HepG2 (cell line): ENCODE data around the gene OPRM1. TPM values are rescaled to one million over a fixed set of nuclear protein-coding genes. Genes with fewer than 3 reads are reported as not detected.

Source experiments
- ATAC-seq: fragments of 200-7000 bp; cut with Tn5 transposase; 3 replicates; pipeline ENCODE4 v1.9.1; 2020; ENCODE audit warnings: mild to moderate bottlenecking, moderate library complexity
- BruUV-seq: library from RNA; stranded (reverse); fragments of 400-500 nt; replicated peaks from 2 replicates; lab custom pipeline; 2021; lab: Mats Ljungman, UMichigan
- CTCF ChIA-PET: fragments of 300-600 bp; formaldehyde crosslinking; extraction: SDS; loops from one replicate; lab custom pipeline; 2021; ENCODE audit warnings: low total read pairs, inconsistent platforms, low intra/inter-chr PET ratio; lab: Yijun Ruan, JAX
- POLR2A ChIA-PET: fragments of 350-600 bp; sonication (Branson Sonifier 250); formaldehyde crosslinking; loops from one replicate; lab custom pipeline; 2020; ENCODE audit warnings: antibody characterized with exemption, inconsistent platforms; lab: Yijun Ruan, JAX
- DNase-seq: peaks from one replicate; pipeline ENCODE4 v3.0.0-alpha.2; 2015; ENCODE audit warnings: low spot score
- FAIRE-seq: peaks from 3 replicates; lab custom pipeline; 2011; peaks lifted over from hg19 to GRCh38; lab: Jason Lieb, UNC
- H2AFZ ChIP-seq: one replicate; pipeline ENCODE4 v1.6.1; 2011; ENCODE audit warnings: low read length, inconsistent platforms
- H3K27ac ChIP-seq: fragments of 300-600 bp; 3 replicates; pipeline ENCODE4 v1.8.0; 2011; ENCODE audit warnings: mixed run types, mild to moderate bottlenecking, mixed read lengths, low read length, inconsistent platforms; ENCODE audit not compliant: insufficient read depth; ENCODE audit errors: extremely low read length
- H3K27me3 ChIP-seq, 2 experiments: fragments of 200-600 bp in 1 of 2; 2 replicates in 1 of 2; 3 replicates in 1 of 2; pipeline versions ENCODE4 v1.6.0 to v1.8.0; 2011; ENCODE audit warnings: low read length in 2 of 2, mild to moderate bottlenecking in 2 of 2, moderate library complexity in 2 of 2, inconsistent platforms in 1 of 2; ENCODE audit not compliant: insufficient read depth in 2 of 2, control insufficient read depth in 1 of 2
- H3K36me3 ChIP-seq, 2 experiments: fragments of 200-600 bp in 1 of 2; replicated peaks in 1 of 2; 2 replicates in 1 of 2; 3 replicates in 1 of 2; pipeline versions ENCODE4 v1.5.1 to v1.8.0; 2011; ENCODE audit warnings: low read length in 2 of 2, inconsistent platforms in 1 of 2; ENCODE audit not compliant: insufficient read depth in 2 of 2, control insufficient read depth in 1 of 2
- H3K4me1 ChIP-seq: 2 replicates; pipeline ENCODE4 v1.5.1; 2012; ENCODE audit warnings: low read length, inconsistent platforms; ENCODE audit not compliant: insufficient read depth
- H3K4me2 ChIP-seq: 2 replicates; pipeline ENCODE4 v1.6.0; 2011; ENCODE audit warnings: low read depth, low read length, inconsistent platforms
- H3K4me3 ChIP-seq, 3 experiments: fragments of 200-600 bp in 1 of 3; sonication (generic), shearing (Covaris generic) in 1 of 3; replicated peaks in 1 of 3; 2 replicates each; pipeline ENCODE4 v1.5.1; 2011 to 2016; ENCODE audit warnings: low read length in 3 of 3, inconsistent platforms in 2 of 3, low read depth in 2 of 3, mild to moderate bottlenecking in 2 of 3, control low read depth in 1 of 3, mixed read lengths in 1 of 3; ENCODE audit not compliant: insufficient read depth in 1 of 3
- H3K79me2 ChIP-seq: one replicate; pipeline ENCODE4 v1.6.1; 2011; ENCODE audit warnings: low read length, inconsistent platforms; ENCODE audit not compliant: insufficient read depth
- H3K9ac ChIP-seq: 2 replicates; pipeline ENCODE4 v1.6.0; 2011; ENCODE audit warnings: mild to moderate bottlenecking, low read depth, low read length, inconsistent platforms; ENCODE audit not compliant: insufficient read depth
- H3K9me3 ChIP-seq: 2 replicates; pipeline ENCODE4 v1.5.1; 2012; ENCODE audit warnings: mild to moderate bottlenecking, low read length
- H4K20me1 ChIP-seq: 2 replicates; pipeline ENCODE4 v1.6.0; 2011; ENCODE audit warnings: inconsistent platforms, mild to moderate bottlenecking, low read length, moderate library complexity; ENCODE audit not compliant: insufficient read depth
- CEBPB ChIP-seq: IDR thresholded peaks from 2 replicates; pipeline ENCODE4 v1.6.1; 2011; ENCODE audit warnings: low read depth, low read length, improper control_type of control experiment, borderline replicate concordance
- KDM1A ChIP-seq: IDR thresholded peaks from 2 replicates; pipeline ENCODE4 v1.6.1; 2016; ENCODE audit warnings: missing compliant biosample characterization
- NCOA2 ChIP-seq: sonication (generic); formaldehyde crosslinking; IDR thresholded peaks from 2 replicates; pipeline ENCODE4 v1.8.0; 2022; ENCODE audit warnings: inconsistent platforms
- NFKB2 ChIP-seq: sonication (generic); formaldehyde crosslinking; IDR thresholded peaks from 2 replicates; pipeline ENCODE4 v1.4.0; 2020; ENCODE audit warnings: missing genetic modification reagents, borderline replicate concordance
- ZSCAN22 ChIP-seq: sonication (generic); formaldehyde crosslinking; IDR thresholded peaks from 2 replicates; pipeline ENCODE4 v1.4.0; 2020; ENCODE audit warnings: mild to moderate bottlenecking, missing genetic modification reagents
- WGBS: methylation state at CpG from one replicate; pipeline ENCODE4 v1.1.6; 2017; ENCODE audit warnings: low lambda C conversion rate; 5-methylcytosine and 5-hydroxymethylcytosine counted together
- in situ Hi-C: cut with HindIII; loops from 2 replicates; pipeline ENCODE4 v1.10.0; 2017; ENCODE audit warnings: low pct_unique_long_range_greater_than_20kb; ENCODE audit not compliant: extremely low pct_ligation_motif_present
- intact Hi-C: fragments of 100-400 bp; cut with micrococcal nuclease; formaldehyde crosslinking; loops from one replicate; pipeline ENCODE4 v1.10.0; 2022; ENCODE audit not compliant: unreplicated experiment
- polyA plus RNA-seq, 8 experiments: library from polyadenylated mRNA; depleted of rRNA in 3 of 8; stranded (reverse) in 7 of 8; unstranded in 1 of 8; fragments of >200 nt; fragmentation: Illumina TruSeq in 4 of 8; extraction: Trizol in 4 of 8; gene quantifications; 2 replicates each; pipeline versions ENCODE4 v1.2.1 to v1.2.3, GENCODE V29; 2011 to 2016; ENCODE audit warnings: low read depth in 4 of 8, missing spikeins in 1 of 8, mixed read lengths in 1 of 8; ENCODE audit not compliant: insufficient read depth in 1 of 8
- total RNA-seq, 5 experiments: library from RNA; depleted of rRNA; stranded (reverse); fragments of >200 nt; fragmentation: Illumina TruSeq; extraction: Trizol; gene quantifications; 2 replicates each; pipeline ENCODE4 v1.2.3, GENCODE V29; 2016; ENCODE audit warnings: low read depth in 1 of 5
- TF ChIP-seq, protein P1 (sequence below): sonication (generic); formaldehyde crosslinking; IDR thresholded peaks from 2 replicates; pipeline ENCODE4 v1.5.0; 2020; ENCODE audit warnings: missing genetic modification reagents
- TF ChIP-seq, protein P2 (sequence below): sonication (generic); formaldehyde crosslinking; IDR thresholded peaks from 2 replicates; pipeline ENCODE4 v1.4.0; 2020; ENCODE audit warnings: missing genetic modification reagents, borderline replicate concordance

Gene OPRM1
- total and polyA plus RNA-seq, 2 of the 13 experiments (the other 11 are each of a cell fraction or from before 2014, with no cell fraction given) = not detected

DNA sequence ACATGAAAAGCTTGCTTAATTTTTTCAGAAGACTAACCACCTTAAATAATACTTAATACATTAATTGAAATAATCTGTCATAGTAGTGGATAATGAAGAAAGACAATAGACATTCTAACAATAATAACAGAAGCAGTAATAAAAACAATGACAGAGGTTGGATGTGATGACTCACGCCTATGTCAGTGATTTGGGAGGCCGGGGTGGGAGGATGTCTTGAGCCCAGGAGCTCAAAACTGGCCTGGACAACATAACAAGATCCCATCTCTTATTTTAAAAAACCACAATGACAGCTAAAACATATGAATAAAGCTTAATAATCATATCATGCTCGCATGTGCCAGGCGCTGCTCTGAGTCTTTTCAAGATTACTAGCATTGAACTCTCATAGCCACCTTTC lies 212.1 kb downstream of the OPRM1 start:
- H3K36me3 ChIP-seq = no peaks in the 10 kb centered on the region
- intact Hi-C loops (no loop called here), in situ Hi-C loops (no loop called here)
- no peak overlapping the region for H3K4me2 ChIP-seq
- no TSS peak for BruUV-seq
- H3K27me3 ChIP-seq = peaks cover 0 to 15% of the 10 kb centered on the region in 2 experiments; a peak in 2 of 5 replicates
- ChIA-PET CTCF (no interaction called here), POLR2A (no interaction called here)
- H4K20me1 ChIP-seq = no peaks in the 10 kb centered on the region
- H3K4me3 ChIP-seq = no peak overlapping the region
- DNase-seq (no peak), ATAC-seq (no peak), FAIRE-seq (no peak)
- 0 out of 2 replicates have a peak, but pooled peaks cover 7% of the 10 kb centered on the region for H3K9me3 ChIP-seq
- no peaks in the 10 kb centered on the region for H3K4me1 ChIP-seq
- H3K79me2 ChIP-seq = no peaks in the 10 kb centered on the region
- WGBS = 1% methylated on average over 4 of the region's 4 CpGs
- no peak overlapping the region for H2AFZ ChIP-seq
- no peak for TF ChIP-seq CEBPB
- no peak for TF ChIP-seq NCOA2 (CRISPR knock-in tag)
- no peak for TF ChIP-seq ZSCAN22
- TF ChIP-seq, protein P1, sequence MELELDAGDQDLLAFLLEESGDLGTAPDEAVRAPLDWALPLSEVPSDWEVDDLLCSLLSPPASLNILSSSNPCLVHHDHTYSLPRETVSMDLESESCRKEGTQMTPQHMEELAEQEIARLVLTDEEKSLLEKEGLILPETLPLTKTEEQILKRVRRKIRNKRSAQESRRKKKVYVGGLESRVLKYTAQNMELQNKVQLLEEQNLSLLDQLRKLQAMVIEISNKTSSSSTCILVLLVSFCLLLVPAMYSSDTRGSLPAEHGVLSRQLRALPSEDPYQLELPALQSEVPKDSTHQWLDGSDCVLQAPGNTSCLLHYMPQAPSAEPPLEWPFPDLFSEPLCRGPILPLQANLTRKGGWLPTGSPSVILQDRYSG (CRISPR knock-in tag) = no peak
- no peak for TF ChIP-seq NFKB2 (CRISPR knock-in tag)
- TF ChIP-seq, protein P2, sequence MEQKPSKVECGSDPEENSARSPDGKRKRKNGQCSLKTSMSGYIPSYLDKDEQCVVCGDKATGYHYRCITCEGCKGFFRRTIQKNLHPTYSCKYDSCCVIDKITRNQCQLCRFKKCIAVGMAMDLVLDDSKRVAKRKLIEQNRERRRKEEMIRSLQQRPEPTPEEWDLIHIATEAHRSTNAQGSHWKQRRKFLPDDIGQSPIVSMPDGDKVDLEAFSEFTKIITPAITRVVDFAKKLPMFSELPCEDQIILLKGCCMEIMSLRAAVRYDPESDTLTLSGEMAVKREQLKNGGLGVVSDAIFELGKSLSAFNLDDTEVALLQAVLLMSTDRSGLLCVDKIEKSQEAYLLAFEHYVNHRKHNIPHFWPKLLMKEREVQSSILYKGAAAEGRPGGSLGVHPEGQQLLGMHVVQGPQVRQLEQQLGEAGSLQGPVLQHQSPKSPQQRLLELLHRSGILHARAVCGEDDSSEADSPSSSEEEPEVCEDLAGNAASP (CRISPR knock-in tag) = no peak
- TF ChIP-seq KDM1A (CRISPR knock-in tag) = no peak
- no peak overlapping the region for H3K27ac ChIP-seq
- H3K9ac ChIP-seq = no peak overlapping the region
